ENCODE measurements around the gene PPP4R2. TPM values are rescaled to one million over a fixed set of nuclear protein-coding genes. Genes with fewer than 3 reads are reported as not detected.

Gene PPP4R2
- total RNA-seq, 4 donors from 2014 or later = 31.0 to 60.5 (median 47.0) TPM

DNA sequence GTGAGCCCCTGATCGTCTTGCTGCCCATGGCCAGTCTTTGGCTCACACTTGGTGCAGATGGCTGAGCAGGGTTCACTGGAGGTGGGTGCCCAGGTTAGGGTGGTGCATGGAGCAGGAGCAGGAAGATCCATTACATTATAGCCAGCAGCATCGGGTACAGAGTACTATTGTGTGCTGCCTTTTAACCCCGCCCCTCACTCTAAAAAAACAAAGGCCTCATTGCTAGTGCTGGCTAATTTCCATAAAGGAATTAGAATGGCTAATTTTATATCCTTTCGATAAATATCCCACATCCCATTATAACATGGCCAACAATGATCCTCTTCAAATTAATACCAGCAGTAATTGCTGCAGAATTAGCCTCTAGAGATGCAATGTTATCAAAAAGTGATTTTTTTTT lies 45.8 kb upstream of the PPP4R2 start:
- DNase-seq (no peak), ATAC-seq (no peak)
- H3K36me3 ChIP-seq = no peaks in the 10 kb centered on the region
- in situ Hi-C loops (cut with MboI; ENCODE audit: low sequenced_read_pairs in 4 of 4) = no loop called here
- H3K9me3 ChIP-seq = no peaks in the 10 kb centered on the region
- intact Hi-C loops (cut with DNase I; ENCODE audit: low total_unique reads) = no loop called here
- H3K4me3 ChIP-seq = no peak overlapping the region
- H3K4me1 ChIP-seq = no peaks in the 10 kb centered on the region
- no peak overlapping the region for H3K27ac ChIP-seq
- no peaks in the 10 kb centered on the region for H3K27me3 ChIP-seq
- TF ChIP-seq POLR2A (IDR thresholded peaks at IDR 0.05) = no peak
- TF ChIP-seq CTCF (IDR thresholded peaks at IDR 0.05 in 4 of 5, conservative IDR thresholded peaks at IDR 0.05 in 1 of 5) = no peak

GRCh38 chr3:72951259-72951722 lies 45.3 kb upstream of the PPP4R2 start:
- intact Hi-C loops (cut with DNase I; ENCODE audit: low total_unique reads) (no loop called here), in situ Hi-C loops (cut with MboI; ENCODE audit: low sequenced_read_pairs in 4 of 4) (no loop called here)
- ATAC-seq (no peak), DNase-seq (no peak)
- Histone ChIP-seq H3K4me3 (no peak overlapping the region), H3K9me3 (no peaks in the 10 kb centered on the region), H3K27ac (no peak overlapping the region), H3K4me1 (no peaks in the 10 kb centered on the region), H3K36me3 (no peaks in the 10 kb centered on the region), H3K27me3 (no peaks in the 10 kb centered on the region)
- TF ChIP-seq CTCF (IDR thresholded peaks at IDR 0.05 in 4 of 5, conservative IDR thresholded peaks at IDR 0.05 in 1 of 5) (no peak), POLR2A (IDR thresholded peaks at IDR 0.05) (no peak)

GRCh38 chr3:72953325-72953956 lies 43.2 kb upstream of the PPP4R2 start:
- ATAC-seq (no peak), DNase-seq (no peak)
- Histone ChIP-seq H3K36me3 (no peaks in the 10 kb centered on the region), H3K4me3 (no peak overlapping the region), H3K27me3 (no peaks in the 10 kb centered on the region), H3K4me1 (no peaks in the 10 kb centered on the region), H3K27ac (no peak overlapping the region), H3K9me3 (no peaks in the 10 kb centered on the region)
- TF ChIP-seq POLR2A (IDR thresholded peaks at IDR 0.05) (no peak), CTCF (IDR thresholded peaks at IDR 0.05 in 4 of 5, conservative IDR thresholded peaks at IDR 0.05 in 1 of 5) (no peak)
- intact Hi-C loops (cut with DNase I; ENCODE audit: low total_unique reads) = no loop called here
- in situ Hi-C loops (cut with MboI; ENCODE audit: low sequenced_read_pairs in 4 of 4) = no loop called here

- TF ChIP-seq POLR2A (IDR thresholded peaks at IDR 0.05) (no peak), CTCF (IDR thresholded peaks at IDR 0.05 in 4 of 5, conservative IDR thresholded peaks at IDR 0.05 in 1 of 5) (no peak)
- H3K9me3 ChIP-seq = no peaks in the 10 kb centered on the region
- no peak overlapping the region for H3K27ac ChIP-seq
- H3K27me3 ChIP-seq = no peaks in the 10 kb centered on the region
- no peak overlapping the region for H3K4me3 ChIP-seq
- DNase-seq (no peak), ATAC-seq (no peak)
- peaks cover 0 to 5% of the 10 kb centered on the region in 2 donors for H3K4me1 ChIP-seq
- no peaks in the 10 kb centered on the region for H3K36me3 ChIP-seq
- in situ Hi-C loops (cut with MboI; ENCODE audit: low sequenced_read_pairs in 4 of 4) (no loop called here), intact Hi-C loops (cut with DNase I; ENCODE audit: low total_unique reads) (no loop called here)
Measured at GRCh38 chr3:72957297-72957696, 39.3 kb upstream of the PPP4R2 start.

- H3K27me3 ChIP-seq = no peaks in the 10 kb centered on the region
- ATAC-seq = no peak
- in situ Hi-C loops (cut with MboI; ENCODE audit: low sequenced_read_pairs in 4 of 4) (no loop called here), intact Hi-C loops (cut with DNase I; ENCODE audit: low total_unique reads) (no loop called here)
- no peak for DNase-seq
- H3K4me1 ChIP-seq = peaks cover 0 to 5% of the 10 kb centered on the region in 2 donors
- H3K9me3 ChIP-seq = no peaks in the 10 kb centered on the region
- H3K27ac ChIP-seq = no peak overlapping the region
- TF ChIP-seq POLR2A (IDR thresholded peaks at IDR 0.05) (no peak), CTCF (IDR thresholded peaks at IDR 0.05 in 4 of 5, conservative IDR thresholded peaks at IDR 0.05 in 1 of 5) (no peak)
- no peak overlapping the region for H3K4me3 ChIP-seq
- H3K36me3 ChIP-seq = no peaks in the 10 kb centered on the region
Measured at GRCh38 chr3:72959336-72959735, 37.3 kb upstream of the PPP4R2 start.
